ENCODE measurements around the gene ATP8A1. TPM values are rescaled to one million over a fixed set of nuclear protein-coding genes. Genes with fewer than 3 reads are reported as not detected.

The ATP8A1 gene
- total and polyA plus RNA-seq, 2 of the 4 experiments (the other 2 are of a cell fraction), result 0.12 to 0.36 TPM

DNA sequence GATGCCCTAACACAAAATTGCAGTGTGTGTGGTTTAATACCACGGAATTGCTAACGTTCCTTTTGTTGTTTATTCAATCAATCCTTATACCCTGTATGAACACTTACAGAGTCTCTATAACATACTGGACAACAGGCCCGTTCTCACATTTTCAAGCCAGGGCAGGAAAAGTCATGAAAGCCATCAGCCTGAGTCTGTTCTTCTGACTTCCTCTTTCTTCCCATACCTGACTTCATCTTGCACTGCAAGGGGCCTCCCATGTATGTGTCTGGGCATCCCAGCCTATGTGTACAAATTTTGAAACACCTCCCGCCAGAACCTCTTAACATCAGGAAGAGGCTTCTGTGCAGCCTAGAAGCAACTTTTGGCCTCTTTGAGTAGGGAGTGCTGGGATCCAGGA is 264.5 kb downstream of the ATP8A1 start:
- Histone ChIP-seq H3K27ac (ENCODE audit: insufficient read depth, low read length) (no peak overlapping the region), H3K18ac (ENCODE audit: low read depth, low read length) (no peak overlapping the region), H3K56ac (ENCODE audit: extremely low read depth, insufficient read depth, low read length) (no peak overlapping the region), H2AK9ac (replicated peaks; ENCODE audit: low read depth, low read length, poor library complexity) (no peak overlapping the region), H3K23ac (ENCODE audit: low read depth, low read length) (no peak overlapping the region), H2BK20ac (ENCODE audit: low read depth, low read length) (no peak overlapping the region), H3K9ac (ENCODE audit: low read depth, low read length) (no peak overlapping the region), H3K36me3 (ENCODE audit: control insufficient read depth, insufficient read depth, low read length) (no peaks in the 10 kb centered on the region), H2AK5ac (ENCODE audit: low read depth, low read length) (peak overlapping the region; percentile 24; the same call in 1 of the 2 replicates), H4K20me1 (ENCODE audit: insufficient read depth, low read length) (no peaks in the 10 kb centered on the region), H4K91ac (ENCODE audit: insufficient read depth, low read depth, low read length) (no peak overlapping the region), H3K14ac (replicated peaks; ENCODE audit: low read depth, low read length) (no peak overlapping the region), H3K27me3 (ENCODE audit: control insufficient read depth, insufficient read depth, low read length) (peaks cover 2% of the 10 kb centered on the region; the same call in 1 of the 2 replicates), H2AFZ (replicated peaks; ENCODE audit: low read length, poor library complexity) (no peak overlapping the region), H3K9me3 (ENCODE audit: control insufficient read depth, insufficient read depth, low read length) (no peaks in the 10 kb centered on the region), H3K9me1 (ENCODE audit: insufficient read depth, low read length) (no peaks in the 10 kb centered on the region), H2BK5ac (ENCODE audit: low read depth, low read length, poor library complexity, severe bottlenecking) (no peak overlapping the region), H3K4ac (ENCODE audit: low read depth, low read length) (no peak overlapping the region), H3K4me1 (ENCODE audit: control insufficient read depth, insufficient read depth, low read length) (peaks cover 2% of the 10 kb centered on the region; the same call in 1 of the 2 replicates), H2BK120ac (ENCODE audit: low read depth, low read length) (no peak overlapping the region), H3K4me2 (ENCODE audit: low read depth, low read length) (no peak overlapping the region), H3K79me1 (ENCODE audit: low read depth in 1 of 2, low read length in 2 of 2) (no peaks in the 10 kb centered on the region; a peak in 1 of 4 replicates), H4K8ac (ENCODE audit: low read depth in 2 of 2, low read length in 2 of 2) (no peak overlapping the region), H3K4me3 (ENCODE audit: insufficient read depth, low read depth, low read length) (no peak overlapping the region), H4K5ac (ENCODE audit: low read depth, low read length) (no peak overlapping the region), H2BK15ac (ENCODE audit: low read depth, low read length) (no peak overlapping the region)
- CTCF ChIA-PET, result no interaction called here
- in situ Hi-C loops (cut with MboI; ENCODE audit: low sequenced_read_pairs), result no loop called here
- dilution Hi-C loops (cut with HindIII; ENCODE audit: low sequenced_read_pairs, unreplicated experiment), result no loop called here
- POLR2A ChIA-PET (ENCODE audit: unreplicated experiment), result no interaction called here
- no peak for TF ChIP-seq CHD1 (IDR thresholded peaks at IDR 0.05; ENCODE audit: low read depth, low read length)
- no CpG with 5 or more reads among the region's 4 CpGs for WGBS, 2 experiments (ENCODE audit: extremely low coverage in 2 of 2, insufficient read length in 1 of 2)
- ATAC-seq (ENCODE audit: low read depth) (no peak), DNase-seq (no peak)
- BruUV-seq (replicated peaks), result no TSS peak
- intact Hi-C loops (cut with micrococcal nuclease), result no loop called here

All from IMR-90 (cell line).